GM13976 (cell line): ENCODE results near the gene ST6GALNAC5.

Source experiments
- DNase-seq: peaks from one replicate; pipeline ENCODE4 v3.0.0; 2012; ENCODE audit warnings: low spot score
- CTCF ChIP-seq: IDR thresholded peaks from 2 replicates; pipeline ENCODE4 v1.5.1; 2012; ENCODE audit warnings: borderline replicate concordance, mild to moderate bottlenecking; ENCODE audit not compliant: insufficient read depth; ENCODE audit errors: extremely low read depth, missing control alignments, control extremely low read depth
- in situ Hi-C: fragments of 300-500 bp; cut with MboI; formaldehyde crosslinking; loops from one replicate; pipeline ENCODE4 v1.12.0; 2022; ENCODE audit warnings: low sequenced_read_pairs, mixed read lengths, inconsistent platforms; ENCODE audit not compliant: unreplicated experiment

Gene ST6GALNAC5

GRCh38 chr1:76939817-76940216, 72.5 kb downstream of the ST6GALNAC5 start:
- TF ChIP-seq CTCF: no peak
- no peak for DNase-seq
- in situ Hi-C loops: no loop called here

GRCh38 chr1:76940571-76941335, 73.5 kb downstream of the ST6GALNAC5 start:
- DNase-seq: no peak
- no peak for TF ChIP-seq CTCF
- in situ Hi-C loops: no loop called here

GRCh38 chr1:76942549-76942948, 75.3 kb downstream of the ST6GALNAC5 start:
- no peak for DNase-seq
- in situ Hi-C loops: no loop called here
- TF ChIP-seq CTCF: no peak

GRCh38 chr1:76944942-76945341, 77.7 kb downstream of the ST6GALNAC5 start:
- TF ChIP-seq CTCF: no peak
- no peak for DNase-seq
- in situ Hi-C loops: no loop called here

GRCh38 chr1:76948846-76949245, 81.6 kb downstream of the ST6GALNAC5 start:
- no peak for DNase-seq
- in situ Hi-C loops: no loop called here
- no peak for TF ChIP-seq CTCF

- in situ Hi-C loops: no loop called here
- no peak for TF ChIP-seq CTCF
- DNase-seq: no peak
Measured at GRCh38 chr1:76949503-76949902, 82.2 kb downstream of the ST6GALNAC5 start.
